HCT116 (cell line): ENCODE results near the gene SETX. TPM values are rescaled to one million over a fixed set of nuclear protein-coding genes. Genes with fewer than 3 reads are reported as not detected.
A peak's percentile ranks its signal among the peaks of the same experiment; 100 is the strongest.

Experiments used
- ATAC-seq: fragments of 200-7000 bp; cut with Tn5 transposase; 2 replicates; pipeline ENCODE4 v1.9.1; 2020; ENCODE audit warnings: mild to moderate bottlenecking, moderate library complexity
- BruUV-seq: library from RNA; stranded (reverse); fragments of 400-500 nt; replicated peaks from 2 replicates; lab custom pipeline; 2021; lab: Mats Ljungman, UMichigan
- CTCF ChIA-PET: fragments of 300-600 bp; sonication (Branson Sonifier 250); formaldehyde crosslinking; loops from one replicate; lab custom pipeline; 2021; ENCODE audit warnings: antibody characterized with exemption; lab: Charles Lee
- POLR2A ChIA-PET: fragments of 300-600, 350-600 bp; sonication (Branson Sonifier 250); formaldehyde crosslinking; loops from one replicate; lab custom pipeline; 2021; ENCODE audit warnings: antibody characterized with exemption; lab: Charles Lee
- RAD21 ChIA-PET, 2 experiments: fragments of 300-600 bp; sonication (Branson Sonifier 250); formaldehyde crosslinking; loops; one replicate each; lab custom pipeline; 2023; ENCODE audit warnings: low total read pairs in 2 of 2; ENCODE audit not compliant: uncharacterized antibody in 2 of 2, unreplicated experiment in 2 of 2, low non-redundant PET in 1 of 2; lab: Charles Lee
- DNase-seq: peaks from one replicate; pipeline ENCODE4 v3.0.0-alpha.2; 2010; ENCODE audit warnings: low read depth, low spot score
- H2AFZ ChIP-seq: fragments of 200-600 bp; shearing (Covaris generic), sonication (generic); 2 replicates; pipeline ENCODE4 v1.6.1; 2017; ENCODE audit warnings: low read depth, mixed run types, mixed read lengths, antibody characterized with exemption, low read length; ENCODE audit not compliant: poor library complexity, severe bottlenecking
- H3K27ac ChIP-seq: 2 replicates; pipeline ENCODE4 v1.5.1; 2012; ENCODE audit warnings: low read depth, low read length
- H3K27me3 ChIP-seq: fragments of 200-600 bp; sonication (generic); 2 replicates; pipeline ENCODE4 v1.6.1; 2016; ENCODE audit warnings: mixed run types, low read length, mixed read lengths; ENCODE audit not compliant: insufficient read depth
- H3K36me3 ChIP-seq, 2 experiments: fragments of 200-500 bp in 1 of 2; fragments of 200-600 bp in 1 of 2; sonication (Bioruptor generic) in 1 of 2; sonication (generic) in 1 of 2; 2 replicates each; pipeline versions ENCODE4 v1.5.1 to v1.6.1; 2014 to 2016; ENCODE audit warnings: low read length in 2 of 2, inconsistent platforms in 1 of 2, mixed read lengths in 1 of 2, mixed run types in 1 of 2; ENCODE audit not compliant: insufficient read depth in 2 of 2, control insufficient read depth in 1 of 2
- H3K4me1 ChIP-seq, 2 experiments: fragments of 200-600 bp in 1 of 2; sonication (generic) in 1 of 2; 2 replicates each; pipeline versions ENCODE4 v1.5.1 to v1.6.1; 2012 to 2017; ENCODE audit warnings: low read length in 2 of 2, inconsistent platforms in 1 of 2, mild to moderate bottlenecking in 1 of 2, mixed read lengths in 1 of 2, mixed run types in 1 of 2, moderate library complexity in 1 of 2; ENCODE audit not compliant: insufficient read depth in 2 of 2, control insufficient read depth in 1 of 2
- H3K4me2 ChIP-seq: fragments of 200-600 bp; sonication (generic); 2 replicates; pipeline ENCODE4 v1.6.1; 2017; ENCODE audit warnings: mixed run types, low read length, mixed read lengths
- H3K4me3 ChIP-seq, 2 experiments: fragments of 200-600 bp in 1 of 2; sonication (generic) in 1 of 2; replicated peaks in 1 of 2; 2 replicates each; pipeline ENCODE4 v1.5.1; 2011 to 2016; ENCODE audit warnings: low read length in 2 of 2, control low read depth in 1 of 2, low read depth in 1 of 2, mild to moderate bottlenecking in 1 of 2, mixed read lengths in 1 of 2, mixed run types in 1 of 2
- H3K79me2 ChIP-seq: fragments of 200-600 bp; sonication (generic); 2 replicates; pipeline ENCODE4 v1.6.1; 2017; ENCODE audit warnings: mild to moderate bottlenecking, mixed run types, low read length, moderate library complexity, mixed read lengths; ENCODE audit not compliant: insufficient read depth
- H3K9ac ChIP-seq: fragments of 200-600 bp; sonication (generic); 2 replicates; pipeline ENCODE4 v1.6.1; 2016; ENCODE audit warnings: low read length, mixed read lengths
- H3K9me2 ChIP-seq: fragments of 200-600 bp; sonication (generic), shearing (Covaris generic); 2 replicates; pipeline ENCODE4 v1.6.1; 2017; ENCODE audit warnings: mixed run types, mild to moderate bottlenecking, moderate library complexity; ENCODE audit not compliant: insufficient read depth
- H3K9me3 ChIP-seq, 2 experiments: fragments of 200-500 bp in 1 of 2; fragments of 200-600 bp in 1 of 2; sonication (Bioruptor generic) in 1 of 2; sonication (generic) in 1 of 2; 2 replicates each; pipeline ENCODE4 v1.6.1; 2014 to 2017; ENCODE audit warnings: low read length in 2 of 2, mixed read lengths in 2 of 2, inconsistent platforms in 1 of 2, low read depth in 1 of 2, mild to moderate bottlenecking in 1 of 2, mixed run types in 1 of 2, moderate library complexity in 1 of 2; ENCODE audit not compliant: control insufficient read depth in 1 of 2, insufficient read depth in 1 of 2
- H4K20me1 ChIP-seq: fragments of 200-600 bp; sonication (generic), shearing (Covaris generic); 2 replicates; pipeline ENCODE4 v1.6.1; 2017; ENCODE audit warnings: mixed run types, mild to moderate bottlenecking, moderate library complexity; ENCODE audit not compliant: insufficient read depth
- CBX3 ChIP-seq: IDR thresholded peaks from 2 replicates; pipeline ENCODE4 v1.6.1; 2012; ENCODE audit warnings: low read depth
- CEBPB ChIP-seq: IDR thresholded peaks from 2 replicates; pipeline ENCODE4 v1.6.1; 2012; ENCODE audit warnings: low read depth
- EGR1 ChIP-seq: IDR thresholded peaks from 2 replicates; pipeline ENCODE4 v1.6.1; 2012; ENCODE audit warnings: low read depth
- EZH2 ChIP-seq: fragments of 200-600 bp; sonication (generic); IDR thresholded peaks from 2 replicates; pipeline ENCODE4 v1.6.1; 2017; ENCODE audit warnings: antibody characterized with exemption, mixed run types
- EZH2phosphoT487 ChIP-seq: fragments of 200-600 bp; IDR thresholded peaks from 2 replicates; pipeline ENCODE4 v1.6.1; 2018; ENCODE audit warnings: antibody characterized with exemption, borderline replicate concordance
- JUND ChIP-seq: IDR thresholded peaks from 2 replicates; pipeline ENCODE4 v1.6.1; 2012
- POLR2A ChIP-seq: IDR thresholded peaks from 2 replicates; pipeline ENCODE4 v1.7.0; 2011; ENCODE audit warnings: borderline replicate concordance; ENCODE audit not compliant: insufficient read depth, insufficient read length; ENCODE audit errors: extremely low read depth
- POLR2AphosphoS5 ChIP-seq: IDR thresholded peaks from 2 replicates; pipeline ENCODE4 v1.6.1; 2011; ENCODE audit warnings: mild to moderate bottlenecking, low read depth, low read length, moderate library complexity
- RAD21 ChIP-seq: IDR thresholded peaks from 2 replicates; pipeline ENCODE4 v1.6.1; 2012; ENCODE audit warnings: low read depth, mild to moderate bottlenecking
- SIN3A ChIP-seq: IDR thresholded peaks from 2 replicates; pipeline ENCODE4 v1.6.1; 2012; ENCODE audit warnings: low read depth
- SRF ChIP-seq: IDR thresholded peaks from 2 replicates; pipeline ENCODE4 v1.6.1; 2012; ENCODE audit warnings: low read depth
- TCF7L2 ChIP-seq: IDR thresholded peaks from 2 replicates; pipeline ENCODE4 v1.7.0; 2011; ENCODE audit warnings: borderline replicate concordance, inconsistent platforms; ENCODE audit not compliant: insufficient read depth, insufficient read length; ENCODE audit errors: extremely low read depth
- YY1 ChIP-seq: IDR thresholded peaks from 2 replicates; pipeline ENCODE4 v1.6.1; 2011; ENCODE audit warnings: low read length, low read depth, moderate library complexity, mild to moderate bottlenecking; ENCODE audit not compliant: insufficient replicate concordance; ENCODE audit errors: extremely low read depth
- ZFX ChIP-seq: fragments of 450-650 bp; IDR thresholded peaks from 2 replicates; pipeline ENCODE4 v1.6.1; 2017
- ZNF274 ChIP-seq: fragments of 200-500 bp; sonication (Bioruptor generic); IDR thresholded peaks from 2 replicates; pipeline ENCODE4 v1.6.1; 2014; ENCODE audit warnings: mild to moderate bottlenecking, low read depth, low read length, inconsistent platforms
- intact Hi-C: fragments of 100-400 bp; cut with micrococcal nuclease; formaldehyde crosslinking; loops from 2 replicates; pipeline ENCODE4 v1.10.0; 2022
- total RNA-seq: library from RNA; stranded (reverse); gene quantifications from one replicate; pipeline ENCODE4 v1.2.1, GENCODE V29; 2021; ENCODE audit not compliant: unreplicated experiment
- TF ChIP-seq, protein P1 (sequence below): IDR thresholded peaks from 2 replicates; pipeline ENCODE4 v1.6.1; 2012
- TF ChIP-seq, protein P2 (sequence below): IDR thresholded peaks from 2 replicates; pipeline ENCODE4 v1.6.1; 2011; ENCODE audit warnings: mild to moderate bottlenecking, low read length, moderate library complexity; ENCODE audit not compliant: insufficient replicate concordance; ENCODE audit errors: extremely low read depth
- TF ChIP-seq, protein P3 (sequence below): IDR thresholded peaks from 2 replicates; pipeline ENCODE4 v1.6.1; 2012
- TF ChIP-seq, protein P4 (sequence below), 3 experiments: fragments of 200-600 bp in 1 of 3; sonication (generic) in 1 of 3; IDR thresholded peaks in 2 of 3; conservative IDR thresholded peaks in 1 of 3; 2 replicates each; pipeline ENCODE4 v1.5.1; 2012 to 2017; ENCODE audit warnings: low read depth in 2 of 3, low read length in 2 of 3, antibody characterized with exemption in 1 of 3, borderline replicate concordance in 1 of 3, control low read depth in 1 of 3, mild to moderate bottlenecking in 1 of 3, mixed read lengths in 1 of 3, mixed run types in 1 of 3, moderate library complexity in 1 of 3; ENCODE audit not compliant: insufficient read depth in 1 of 3
- TF ChIP-seq, protein P5 (sequence below): IDR thresholded peaks from 2 replicates; pipeline ENCODE4 v1.6.1; 2012; ENCODE audit warnings: low read depth

SETX gene
- total RNA-seq, 1 experiment from 2014 or later: 38.5 TPM

DNA sequence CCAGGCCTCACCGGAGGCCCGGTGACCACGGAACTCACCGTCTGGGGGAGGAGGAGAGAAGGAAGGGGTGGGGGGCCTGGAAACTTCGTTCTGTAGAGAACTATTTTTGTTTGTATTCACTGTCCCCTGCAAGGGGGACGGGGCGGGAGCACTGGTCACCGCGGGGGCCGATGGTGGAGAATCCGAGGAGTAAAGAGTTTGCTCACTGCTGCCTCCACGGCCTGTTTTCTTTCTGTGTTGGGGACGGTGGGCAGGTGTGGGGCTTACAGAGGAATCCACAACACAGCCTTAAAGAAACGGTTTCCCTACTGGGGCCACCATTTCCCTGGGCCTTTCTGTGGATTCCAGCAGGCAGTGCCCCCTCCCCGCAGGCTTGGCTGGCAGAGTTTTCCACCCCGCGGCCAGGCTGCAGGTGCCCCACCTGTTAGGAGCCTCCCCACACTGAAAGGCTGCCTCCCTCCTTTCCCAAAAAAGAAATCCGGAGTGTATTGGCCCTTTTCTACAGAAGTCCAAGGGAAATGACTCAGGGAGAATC, 112.1 kb downstream of the SETX start:
- ChIA-PET CTCF (no interaction called here), RAD21 (no interaction called here), POLR2A (no interaction called here)
- ATAC-seq (no peak), DNase-seq (no peak)
- H4K20me1 ChIP-seq: no peaks in the 10 kb centered on the region
- BruUV-seq: no TSS peak
- H3K27me3 ChIP-seq: no peaks in the 10 kb centered on the region
- H3K27ac ChIP-seq: no peak overlapping the region
- no peaks in the 10 kb centered on the region for H3K9me2 ChIP-seq
- no peak overlapping the region for H2AFZ ChIP-seq
- intact Hi-C loops: no loop called here
- H3K36me3 ChIP-seq: no peaks in the 10 kb centered on the region
- H3K79me2 ChIP-seq: no peaks in the 10 kb centered on the region
- H3K9me3 ChIP-seq: no peaks in the 10 kb centered on the region
- peak overlapping the region; percentile 56 to 69 for H3K4me3 ChIP-seq
- H3K4me1 ChIP-seq: peaks cover 9 to 26% of the 10 kb centered on the region in 2 experiments; a peak in 3 of 4 replicates
- TF ChIP-seq TCF7L2 (no peak), RAD21 (no peak), EGR1 (no peak), JUND (no peak), YY1 (no peak), ZNF274 (no peak), POLR2AphosphoS5 (no peak), CBX3 (no peak), SRF (no peak), EZH2 (no peak), POLR2A (no peak), CEBPB (no peak), ZFX (no peak), SIN3A (no peak), EZH2phosphoT487 (no peak)
- TF ChIP-seq, protein P1, sequence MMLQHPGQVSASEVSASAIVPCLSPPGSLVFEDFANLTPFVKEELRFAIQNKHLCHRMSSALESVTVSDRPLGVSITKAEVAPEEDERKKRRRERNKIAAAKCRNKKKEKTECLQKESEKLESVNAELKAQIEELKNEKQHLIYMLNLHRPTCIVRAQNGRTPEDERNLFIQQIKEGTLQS: no peak
- TF ChIP-seq, protein P2, sequence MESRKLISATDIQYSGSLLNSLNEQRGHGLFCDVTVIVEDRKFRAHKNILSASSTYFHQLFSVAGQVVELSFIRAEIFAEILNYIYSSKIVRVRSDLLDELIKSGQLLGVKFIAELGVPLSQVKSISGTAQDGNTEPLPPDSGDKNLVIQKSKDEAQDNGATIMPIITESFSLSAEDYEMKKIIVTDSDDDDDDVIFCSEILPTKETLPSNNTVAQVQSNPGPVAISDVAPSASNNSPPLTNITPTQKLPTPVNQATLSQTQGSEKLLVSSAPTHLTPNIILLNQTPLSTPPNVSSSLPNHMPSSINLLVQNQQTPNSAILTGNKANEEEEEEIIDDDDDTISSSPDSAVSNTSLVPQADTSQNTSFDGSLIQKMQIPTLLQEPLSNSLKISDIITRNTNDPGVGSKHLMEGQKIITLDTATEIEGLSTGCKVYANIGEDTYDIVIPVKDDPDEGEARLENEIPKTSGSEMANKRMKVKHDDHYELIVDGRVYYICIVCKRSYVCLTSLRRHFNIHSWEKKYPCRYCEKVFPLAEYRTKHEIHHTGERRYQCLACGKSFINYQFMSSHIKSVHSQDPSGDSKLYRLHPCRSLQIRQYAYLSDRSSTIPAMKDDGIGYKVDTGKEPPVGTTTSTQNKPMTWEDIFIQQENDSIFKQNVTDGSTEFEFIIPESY: no peak
- TF ChIP-seq, protein P3, sequence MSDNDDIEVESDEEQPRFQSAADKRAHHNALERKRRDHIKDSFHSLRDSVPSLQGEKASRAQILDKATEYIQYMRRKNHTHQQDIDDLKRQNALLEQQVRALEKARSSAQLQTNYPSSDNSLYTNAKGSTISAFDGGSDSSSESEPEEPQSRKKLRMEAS: no peak
- TF ChIP-seq, protein P4, sequence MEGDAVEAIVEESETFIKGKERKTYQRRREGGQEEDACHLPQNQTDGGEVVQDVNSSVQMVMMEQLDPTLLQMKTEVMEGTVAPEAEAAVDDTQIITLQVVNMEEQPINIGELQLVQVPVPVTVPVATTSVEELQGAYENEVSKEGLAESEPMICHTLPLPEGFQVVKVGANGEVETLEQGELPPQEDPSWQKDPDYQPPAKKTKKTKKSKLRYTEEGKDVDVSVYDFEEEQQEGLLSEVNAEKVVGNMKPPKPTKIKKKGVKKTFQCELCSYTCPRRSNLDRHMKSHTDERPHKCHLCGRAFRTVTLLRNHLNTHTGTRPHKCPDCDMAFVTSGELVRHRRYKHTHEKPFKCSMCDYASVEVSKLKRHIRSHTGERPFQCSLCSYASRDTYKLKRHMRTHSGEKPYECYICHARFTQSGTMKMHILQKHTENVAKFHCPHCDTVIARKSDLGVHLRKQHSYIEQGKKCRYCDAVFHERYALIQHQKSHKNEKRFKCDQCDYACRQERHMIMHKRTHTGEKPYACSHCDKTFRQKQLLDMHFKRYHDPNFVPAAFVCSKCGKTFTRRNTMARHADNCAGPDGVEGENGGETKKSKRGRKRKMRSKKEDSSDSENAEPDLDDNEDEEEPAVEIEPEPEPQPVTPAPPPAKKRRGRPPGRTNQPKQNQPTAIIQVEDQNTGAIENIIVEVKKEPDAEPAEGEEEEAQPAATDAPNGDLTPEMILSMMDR (IDR thresholded peaks at IDR 0.05 in 2 of 3, conservative IDR thresholded peaks at IDR 0.05 in 1 of 3; ENCODE audit: borderline replicate concordance in 1 of 3, insufficient read depth in 1 of 3, low read depth in 2 of 3, low read length in 2 of 3): no peak
- TF ChIP-seq, protein P5, sequence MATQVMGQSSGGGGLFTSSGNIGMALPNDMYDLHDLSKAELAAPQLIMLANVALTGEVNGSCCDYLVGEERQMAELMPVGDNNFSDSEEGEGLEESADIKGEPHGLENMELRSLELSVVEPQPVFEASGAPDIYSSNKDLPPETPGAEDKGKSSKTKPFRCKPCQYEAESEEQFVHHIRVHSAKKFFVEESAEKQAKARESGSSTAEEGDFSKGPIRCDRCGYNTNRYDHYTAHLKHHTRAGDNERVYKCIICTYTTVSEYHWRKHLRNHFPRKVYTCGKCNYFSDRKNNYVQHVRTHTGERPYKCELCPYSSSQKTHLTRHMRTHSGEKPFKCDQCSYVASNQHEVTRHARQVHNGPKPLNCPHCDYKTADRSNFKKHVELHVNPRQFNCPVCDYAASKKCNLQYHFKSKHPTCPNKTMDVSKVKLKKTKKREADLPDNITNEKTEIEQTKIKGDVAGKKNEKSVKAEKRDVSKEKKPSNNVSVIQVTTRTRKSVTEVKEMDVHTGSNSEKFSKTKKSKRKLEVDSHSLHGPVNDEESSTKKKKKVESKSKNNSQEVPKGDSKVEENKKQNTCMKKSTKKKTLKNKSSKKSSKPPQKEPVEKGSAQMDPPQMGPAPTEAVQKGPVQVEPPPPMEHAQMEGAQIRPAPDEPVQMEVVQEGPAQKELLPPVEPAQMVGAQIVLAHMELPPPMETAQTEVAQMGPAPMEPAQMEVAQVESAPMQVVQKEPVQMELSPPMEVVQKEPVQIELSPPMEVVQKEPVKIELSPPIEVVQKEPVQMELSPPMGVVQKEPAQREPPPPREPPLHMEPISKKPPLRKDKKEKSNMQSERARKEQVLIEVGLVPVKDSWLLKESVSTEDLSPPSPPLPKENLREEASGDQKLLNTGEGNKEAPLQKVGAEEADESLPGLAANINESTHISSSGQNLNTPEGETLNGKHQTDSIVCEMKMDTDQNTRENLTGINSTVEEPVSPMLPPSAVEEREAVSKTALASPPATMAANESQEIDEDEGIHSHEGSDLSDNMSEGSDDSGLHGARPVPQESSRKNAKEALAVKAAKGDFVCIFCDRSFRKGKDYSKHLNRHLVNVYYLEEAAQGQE: no peak
- peak overlapping the region; percentile 65 for H3K9ac ChIP-seq
- peak overlapping the region; percentile 94 for H3K4me2 ChIP-seq
